Gastroesophageal sphincter (tissue), 3 donors: ENCODE data around the gene YPEL1.

Experiments
- POLR2A ChIP-seq, 2 donors: fragments of 450-650 bp; IDR thresholded peaks; one replicate each; pipeline ENCODE4 v1.6.1; 2017; ENCODE audit warnings: antibody characterized with exemption in 2 of 2, mild to moderate bottlenecking in 2 of 2, moderate library complexity in 1 of 2
- TF ChIP-seq, protein P1 (sequence below), 4 experiments: fragments of 200-600 bp in 2 of 4; fragments of 450-650 bp in 2 of 4; sonication (generic) in 1 of 4; IDR thresholded peaks; one replicate each; pipeline ENCODE4 v1.5.1; 2017 to 2019; ENCODE audit warnings: antibody characterized with exemption in 4 of 4, mild to moderate bottlenecking in 2 of 4, moderate library complexity in 2 of 4

- TF ChIP-seq, protein P1, sequence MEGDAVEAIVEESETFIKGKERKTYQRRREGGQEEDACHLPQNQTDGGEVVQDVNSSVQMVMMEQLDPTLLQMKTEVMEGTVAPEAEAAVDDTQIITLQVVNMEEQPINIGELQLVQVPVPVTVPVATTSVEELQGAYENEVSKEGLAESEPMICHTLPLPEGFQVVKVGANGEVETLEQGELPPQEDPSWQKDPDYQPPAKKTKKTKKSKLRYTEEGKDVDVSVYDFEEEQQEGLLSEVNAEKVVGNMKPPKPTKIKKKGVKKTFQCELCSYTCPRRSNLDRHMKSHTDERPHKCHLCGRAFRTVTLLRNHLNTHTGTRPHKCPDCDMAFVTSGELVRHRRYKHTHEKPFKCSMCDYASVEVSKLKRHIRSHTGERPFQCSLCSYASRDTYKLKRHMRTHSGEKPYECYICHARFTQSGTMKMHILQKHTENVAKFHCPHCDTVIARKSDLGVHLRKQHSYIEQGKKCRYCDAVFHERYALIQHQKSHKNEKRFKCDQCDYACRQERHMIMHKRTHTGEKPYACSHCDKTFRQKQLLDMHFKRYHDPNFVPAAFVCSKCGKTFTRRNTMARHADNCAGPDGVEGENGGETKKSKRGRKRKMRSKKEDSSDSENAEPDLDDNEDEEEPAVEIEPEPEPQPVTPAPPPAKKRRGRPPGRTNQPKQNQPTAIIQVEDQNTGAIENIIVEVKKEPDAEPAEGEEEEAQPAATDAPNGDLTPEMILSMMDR (IDR thresholded peaks at IDR 0.05) = no peak
- no peak for TF ChIP-seq POLR2A (IDR thresholded peaks at IDR 0.05)
These were observed 52.2 kb downstream of the YPEL1 start for GRCh38 chr22:21683401-21683811.
